Measurements from ENCODE around the gene FASTK.
"Not testable (repeated sequence)": the region's sequence is repeated elsewhere in the genome, so short reads cannot be mapped to it uniquely, and the experiment has no call there.

The FASTK gene

DNA sequence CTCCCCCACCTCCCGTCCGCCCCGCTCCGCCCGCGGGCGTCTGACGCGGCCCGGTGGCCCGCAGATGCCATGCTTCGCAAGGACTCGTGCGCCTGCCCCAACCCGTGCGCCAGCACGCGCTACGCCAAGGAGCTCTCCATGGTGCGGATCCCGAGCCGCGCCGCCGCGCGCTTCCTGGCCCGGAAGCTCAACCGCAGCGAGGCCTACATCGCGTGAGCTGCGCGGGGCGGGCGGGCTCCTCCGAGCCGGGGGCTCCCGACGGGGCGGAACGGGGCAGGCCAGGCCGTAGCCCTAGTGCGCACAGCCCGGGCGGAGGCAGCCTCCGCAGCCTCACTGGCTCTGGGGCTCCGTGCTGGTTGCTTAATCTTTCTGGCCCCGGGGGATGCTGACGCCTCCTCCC, 29.5 kb downstream of the FASTK start:
- DNase-seq (ENCODE audit: low read depth, low spot score), result no peak

GRCh38 chr7:151048911-151049463, 31.6 kb downstream of the FASTK start:
- DNase-seq (ENCODE audit: low read depth, low spot score), result no peak

- DNase-seq (ENCODE audit: low read depth, low spot score), result no peak
Measured at GRCh38 chr7:151047976-151048815, 32.4 kb downstream of the FASTK start, which contains the start of gene ASIC3. Gene ASIC3, plus strand, starts transcription at chr7:151048531. Its CDS starts 355 bp downstream, at chr7:151048886.

GRCh38 chr7:151046603-151047573, 33.7 kb downstream of the FASTK start:
- DNase-seq (ENCODE audit: low read depth, low spot score), result no peak

- no peak for DNase-seq (ENCODE audit: low read depth, low spot score)
Measured at GRCh38 chr7:151045967-151046366, 34.6 kb downstream of the FASTK start.

DNA sequence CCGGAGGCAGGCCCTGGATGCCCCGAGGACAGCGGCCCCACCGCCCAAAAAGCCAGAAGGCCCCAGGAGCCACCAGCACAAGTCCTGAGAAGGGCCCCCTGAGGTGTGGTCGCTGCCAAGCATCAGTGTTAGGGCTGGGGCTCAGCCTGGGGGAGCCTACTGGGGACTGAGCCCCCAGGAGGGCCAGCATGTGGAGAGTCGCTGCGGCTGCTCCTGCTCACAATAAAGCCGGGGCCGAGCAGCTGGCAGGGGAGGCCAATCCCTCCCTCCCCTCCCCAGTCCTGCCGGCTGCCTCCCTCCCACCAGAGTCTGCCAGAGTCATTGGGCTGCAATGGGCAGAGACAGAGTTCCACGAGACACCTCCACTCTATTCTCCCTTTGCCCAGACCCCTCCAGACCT, 35.3 kb downstream of the FASTK start:
- DNase-seq (ENCODE audit: low read depth, low spot score), result no peak

DNA sequence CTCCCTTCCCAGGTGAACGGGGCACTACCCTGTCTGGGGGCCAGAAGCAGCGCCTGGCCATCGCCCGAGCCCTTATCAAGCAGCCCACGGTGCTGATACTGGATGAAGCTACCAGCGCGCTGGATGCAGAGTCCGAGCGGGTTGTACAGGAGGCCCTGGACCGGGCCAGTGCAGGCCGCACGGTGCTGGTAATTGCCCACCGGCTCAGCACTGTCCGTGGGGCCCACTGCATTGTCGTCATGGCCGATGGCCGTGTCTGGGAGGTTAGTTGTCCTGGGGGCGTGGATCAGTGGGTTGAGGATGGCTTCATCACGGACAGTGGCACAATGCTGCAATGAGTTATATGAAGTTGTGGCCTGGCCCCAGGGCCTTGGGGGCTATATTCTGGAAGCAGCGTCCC, 36.6 kb downstream of the FASTK start:
- no peak for DNase-seq (ENCODE audit: low read depth, low spot score)

DNA sequence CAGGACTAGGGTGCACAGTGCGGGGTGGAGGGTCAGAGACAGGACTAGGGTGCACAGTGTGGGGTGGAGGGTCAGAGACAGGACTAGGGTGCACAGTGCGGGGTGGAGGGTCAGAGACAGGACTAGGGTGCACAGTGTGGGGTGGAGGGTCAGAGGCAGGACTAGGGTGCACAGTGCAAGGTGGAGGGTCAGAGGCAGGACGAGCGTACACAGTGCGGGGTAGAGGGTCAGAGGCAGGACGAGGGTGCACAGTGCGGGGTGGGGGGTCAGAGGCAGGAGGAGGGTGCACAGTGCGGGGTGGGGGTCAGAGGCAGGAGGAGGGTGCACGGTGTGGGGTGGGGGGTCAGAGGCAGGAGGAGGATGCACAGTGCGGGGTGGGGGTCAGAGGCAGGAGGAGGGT, 37.2 kb downstream of the FASTK start:
- DNase-seq (ENCODE audit: low read depth, low spot score), result not testable (repeated sequence)

GRCh38 chr7:151040616-151041375, 39.8 kb downstream of the FASTK start:
- no peak for DNase-seq (ENCODE audit: low read depth, low spot score)

DNA sequence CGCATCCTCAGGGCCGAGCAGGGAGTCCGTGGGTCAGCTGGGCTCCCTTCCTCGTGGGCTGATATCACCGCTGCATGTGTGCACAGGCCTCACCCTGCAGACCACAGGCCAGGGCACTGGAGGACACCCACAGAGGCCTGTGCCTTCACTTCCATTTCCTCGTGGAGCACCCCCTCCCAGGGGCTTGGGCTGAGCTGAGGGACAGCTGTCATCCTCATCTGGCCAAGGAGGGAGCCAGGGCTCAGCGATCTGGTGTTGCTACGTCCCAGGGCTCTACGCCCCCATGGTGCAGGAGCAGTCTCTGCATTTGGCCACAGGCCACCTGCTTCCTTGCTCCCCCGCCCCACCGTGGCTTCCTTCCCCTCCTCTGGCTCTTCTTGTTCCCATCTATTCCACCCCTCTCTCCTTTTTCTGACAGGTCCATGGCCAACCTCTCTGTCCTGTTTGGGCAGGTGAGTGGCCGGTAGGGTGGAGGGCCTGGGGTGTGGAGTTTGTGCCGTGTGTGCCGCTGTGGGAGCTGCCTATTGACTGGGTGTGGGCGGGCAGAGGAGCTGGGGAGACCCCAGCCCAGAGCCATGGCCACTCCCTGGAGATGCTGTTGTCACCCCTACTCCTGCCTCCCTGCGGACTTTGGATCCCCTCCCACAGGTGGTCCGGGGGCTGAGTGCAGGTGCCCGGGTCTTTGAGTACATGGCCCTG, 40.6 kb downstream of the FASTK start:
- no peak for DNase-seq (ENCODE audit: low read depth, low spot score)

- DNase-seq (ENCODE audit: low read depth, low spot score), result no peak
Measured at GRCh38 chr7:151038951-151039849, 41.4 kb downstream of the FASTK start.

DNA sequence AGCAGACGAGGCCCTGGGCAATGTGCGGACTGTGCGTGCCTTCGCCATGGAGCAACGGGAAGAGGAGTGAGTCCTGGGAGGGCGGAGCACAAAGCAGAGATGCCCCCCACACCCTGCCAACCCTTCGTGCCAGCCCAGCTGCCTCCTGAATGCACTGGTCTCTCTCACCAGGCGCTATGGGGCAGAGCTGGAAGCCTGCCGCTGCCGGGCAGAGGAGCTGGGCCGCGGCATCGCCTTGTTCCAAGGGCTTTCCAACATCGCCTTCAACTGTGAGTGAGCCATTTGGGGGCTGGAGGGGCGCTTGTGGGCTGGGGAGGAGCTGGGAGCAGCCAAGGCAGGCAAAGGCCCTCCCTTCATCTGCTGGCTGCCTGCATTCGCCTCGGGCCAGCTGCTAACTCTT, 44.7 kb downstream of the FASTK start:
- DNase-seq (ENCODE audit: low read depth, low spot score), result no peak

- no peak for DNase-seq (ENCODE audit: low read depth, low spot score)
Measured at GRCh38 chr7:151035026-151035717, 45.4 kb downstream of the FASTK start.

DNA sequence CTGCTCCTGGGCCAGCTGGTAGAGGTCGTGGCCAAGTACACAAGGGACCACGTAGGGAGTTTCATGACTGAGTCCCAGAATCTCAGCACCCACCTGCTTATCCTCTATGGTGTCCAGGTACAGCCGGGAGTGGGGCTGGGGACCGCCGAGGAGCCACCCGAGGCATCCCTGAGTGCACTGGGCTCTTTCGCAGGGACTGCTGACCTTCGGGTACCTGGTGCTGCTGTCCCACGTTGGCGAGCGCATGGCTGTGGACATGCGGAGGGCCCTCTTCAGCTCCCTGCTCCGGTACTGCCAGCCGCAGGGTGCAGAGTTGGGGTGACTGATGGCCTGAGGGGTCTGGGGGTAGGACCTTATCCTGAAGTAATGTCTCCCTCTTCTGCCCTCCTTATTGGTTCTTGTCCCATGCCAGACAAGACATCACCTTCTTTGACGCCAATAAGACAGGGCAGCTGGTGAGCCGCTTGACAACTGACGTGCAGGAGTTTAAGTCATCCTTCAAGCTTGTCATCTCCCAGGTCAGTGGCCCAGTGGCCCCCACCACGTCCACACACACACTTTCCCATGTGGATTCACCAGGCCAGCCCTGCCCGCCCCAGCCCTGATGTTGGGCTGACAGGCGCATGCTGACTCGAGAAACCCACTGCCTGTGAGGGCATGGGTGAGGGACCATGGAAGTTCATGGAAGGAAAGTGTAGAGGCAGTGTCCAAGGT, 46.1 kb downstream of the FASTK start:
- DNase-seq (ENCODE audit: low read depth, low spot score), result no peak

DNA sequence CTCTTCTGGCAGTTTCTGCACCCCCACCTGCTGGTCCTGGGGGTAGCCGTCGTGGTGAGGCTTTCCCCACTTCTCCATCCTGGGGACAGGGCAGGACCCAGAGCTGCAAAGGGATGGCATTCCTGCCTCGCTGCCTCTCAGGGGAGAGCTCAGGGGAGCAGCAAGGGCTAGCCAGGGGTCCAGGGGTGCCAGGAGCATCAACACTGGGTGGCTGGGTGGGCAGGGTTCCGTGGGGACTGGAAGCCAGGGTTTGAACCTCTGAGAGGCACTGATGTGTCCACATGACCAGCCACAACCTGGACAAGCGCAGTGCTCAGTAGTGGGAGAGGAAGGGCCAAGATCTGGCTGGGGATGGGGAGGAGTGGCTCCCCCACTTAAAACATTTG, 46.8 kb downstream of the FASTK start:
- no peak for DNase-seq (ENCODE audit: low read depth, low spot score)

DNA sequence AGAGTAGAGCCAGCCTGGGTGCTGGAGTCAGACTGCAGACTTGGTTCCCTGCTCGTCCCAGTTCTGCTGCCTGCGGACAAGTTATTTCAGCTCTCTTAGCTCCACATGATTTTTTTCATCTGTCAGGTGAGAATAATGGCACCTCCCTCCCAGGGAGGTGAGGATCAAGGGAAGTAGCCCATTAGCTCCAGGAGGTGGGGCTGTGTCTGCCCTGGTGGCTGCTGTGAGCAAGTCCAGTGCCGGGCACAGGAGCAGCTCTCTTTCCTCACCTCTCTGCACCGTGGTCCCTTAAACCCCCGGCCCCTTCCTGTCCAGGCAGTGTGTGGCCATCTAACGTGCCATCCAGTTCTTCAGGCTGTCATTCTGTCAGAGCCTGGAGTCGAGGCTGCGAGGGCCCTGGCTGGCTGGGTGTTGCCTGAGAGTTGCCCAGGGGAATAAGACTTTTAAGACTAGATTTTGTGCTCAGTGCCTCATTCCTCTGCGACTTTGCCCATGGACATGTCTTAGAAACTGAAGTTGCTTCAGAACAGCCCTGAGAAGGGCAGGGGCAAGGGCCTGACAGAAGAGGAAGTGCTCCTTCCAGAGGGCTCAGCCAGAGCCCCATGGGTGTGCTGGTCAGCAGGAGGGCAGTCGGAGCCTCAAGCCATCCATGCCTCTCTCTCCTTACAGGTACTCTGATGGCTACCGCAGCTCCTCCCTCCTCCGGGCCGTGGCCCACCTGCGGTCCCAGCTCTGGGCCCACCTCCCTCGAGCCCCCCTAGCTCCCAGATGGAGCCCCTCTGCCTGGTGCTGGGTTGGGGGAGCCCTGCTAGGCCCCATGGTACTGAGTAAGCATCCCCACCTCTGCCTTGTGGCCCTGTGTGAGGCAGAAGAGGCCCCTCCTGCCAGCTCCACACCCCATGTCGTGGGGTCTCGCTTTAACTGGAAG, 47.4 kb downstream of the FASTK start:
- no peak for DNase-seq (ENCODE audit: low read depth, low spot score)

DNA sequence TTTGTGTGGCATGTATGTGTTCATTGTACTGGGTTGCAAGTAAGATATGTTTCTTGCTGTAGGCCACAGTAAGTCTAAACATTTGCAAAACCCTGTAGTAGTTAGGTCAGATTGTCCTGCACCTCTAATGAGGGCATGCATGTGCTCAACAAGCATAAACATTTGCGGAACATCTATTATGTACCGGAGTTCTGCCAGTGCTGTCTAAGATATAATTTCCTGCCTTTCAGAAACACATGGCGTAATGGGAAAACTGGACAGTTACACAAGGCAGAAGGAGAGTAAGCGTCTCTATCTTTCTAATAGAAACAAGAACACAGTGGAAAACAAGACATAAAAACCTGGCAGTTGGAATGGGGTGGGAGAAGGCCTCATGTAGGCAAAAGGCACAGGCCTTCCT, 49.6 kb downstream of the FASTK start:
- DNase-seq (ENCODE audit: low read depth, low spot score), result no peak
